Astrocyte of the cerebellum (primary cell): ENCODE data around the gene FRAS1.

ENCODE experiments used
- DNase-seq: peaks from one replicate; pipeline ENCODE4 v3.0.0-alpha.2; 2011; ENCODE audit warnings: low read depth
- H3K4me3 ChIP-seq: 2 replicates; pipeline ENCODE4 v1.5.1; 2011; ENCODE audit warnings: mild to moderate bottlenecking, low read depth, low read length, moderate library complexity
- in situ Hi-C: cut with HindIII; loops from 2 replicates; pipeline ENCODE4 v1.10.0; 2017; ENCODE audit warnings: low sequenced_read_pairs
- TF ChIP-seq, protein P1 (sequence below): IDR thresholded peaks from 2 replicates; pipeline ENCODE4 v1.5.1; 2012; ENCODE audit warnings: low read length, low read depth, moderate library complexity, mild to moderate bottlenecking; ENCODE audit errors: missing control alignments

FRAS1 gene

DNA sequence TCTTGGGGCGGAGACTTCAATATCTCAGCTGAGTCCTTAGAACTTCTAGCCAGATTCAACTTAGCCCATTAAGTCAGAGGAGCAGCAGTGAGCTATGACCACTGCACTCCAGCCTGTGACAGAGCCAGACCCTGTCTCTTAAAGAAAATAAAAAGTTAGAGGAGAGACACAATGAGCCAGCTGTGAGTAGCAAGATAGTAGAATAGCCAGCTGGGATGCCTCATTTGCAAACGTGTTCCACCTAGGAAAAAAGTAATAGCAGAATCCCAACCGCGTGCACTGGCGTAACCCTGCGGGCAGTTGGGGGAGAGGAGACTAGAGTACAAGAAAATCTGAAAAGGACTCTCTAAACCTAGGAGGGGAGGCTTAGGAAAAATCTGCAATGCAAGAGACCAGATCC lies 361.3 kb downstream of the FRAS1 start:
- TF ChIP-seq, protein P1, sequence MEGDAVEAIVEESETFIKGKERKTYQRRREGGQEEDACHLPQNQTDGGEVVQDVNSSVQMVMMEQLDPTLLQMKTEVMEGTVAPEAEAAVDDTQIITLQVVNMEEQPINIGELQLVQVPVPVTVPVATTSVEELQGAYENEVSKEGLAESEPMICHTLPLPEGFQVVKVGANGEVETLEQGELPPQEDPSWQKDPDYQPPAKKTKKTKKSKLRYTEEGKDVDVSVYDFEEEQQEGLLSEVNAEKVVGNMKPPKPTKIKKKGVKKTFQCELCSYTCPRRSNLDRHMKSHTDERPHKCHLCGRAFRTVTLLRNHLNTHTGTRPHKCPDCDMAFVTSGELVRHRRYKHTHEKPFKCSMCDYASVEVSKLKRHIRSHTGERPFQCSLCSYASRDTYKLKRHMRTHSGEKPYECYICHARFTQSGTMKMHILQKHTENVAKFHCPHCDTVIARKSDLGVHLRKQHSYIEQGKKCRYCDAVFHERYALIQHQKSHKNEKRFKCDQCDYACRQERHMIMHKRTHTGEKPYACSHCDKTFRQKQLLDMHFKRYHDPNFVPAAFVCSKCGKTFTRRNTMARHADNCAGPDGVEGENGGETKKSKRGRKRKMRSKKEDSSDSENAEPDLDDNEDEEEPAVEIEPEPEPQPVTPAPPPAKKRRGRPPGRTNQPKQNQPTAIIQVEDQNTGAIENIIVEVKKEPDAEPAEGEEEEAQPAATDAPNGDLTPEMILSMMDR = no peak
- in situ Hi-C loops = no loop called here

DNA sequence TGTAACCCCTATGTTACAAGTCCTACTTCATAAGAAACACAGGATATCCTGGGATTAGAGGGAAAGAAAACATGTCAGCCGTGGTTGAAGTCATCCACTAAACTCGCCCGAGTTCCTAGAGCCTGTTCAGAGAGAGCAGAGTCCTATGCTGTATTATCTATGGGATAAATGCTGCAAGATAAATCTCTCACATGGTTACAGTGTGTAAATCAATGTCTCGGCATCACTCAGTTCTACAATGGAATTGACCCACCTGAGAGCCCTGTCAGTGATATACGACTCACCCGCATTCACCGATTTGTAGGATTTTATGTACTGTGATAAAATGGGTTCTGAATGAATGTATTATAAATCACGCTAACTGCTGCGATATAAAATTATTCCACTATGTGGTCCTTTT lies 366.7 kb downstream of the FRAS1 start:
- in situ Hi-C loops = no loop called here
- DNase-seq = no peak
- no peak overlapping the region for H3K4me3 ChIP-seq
- TF ChIP-seq, protein P1 = no peak

More for the DNA sequence above, 361.3 kb downstream of the FRAS1 start:
- H3K4me3 ChIP-seq = no peak overlapping the region
- DNase-seq = no peak

DNA sequence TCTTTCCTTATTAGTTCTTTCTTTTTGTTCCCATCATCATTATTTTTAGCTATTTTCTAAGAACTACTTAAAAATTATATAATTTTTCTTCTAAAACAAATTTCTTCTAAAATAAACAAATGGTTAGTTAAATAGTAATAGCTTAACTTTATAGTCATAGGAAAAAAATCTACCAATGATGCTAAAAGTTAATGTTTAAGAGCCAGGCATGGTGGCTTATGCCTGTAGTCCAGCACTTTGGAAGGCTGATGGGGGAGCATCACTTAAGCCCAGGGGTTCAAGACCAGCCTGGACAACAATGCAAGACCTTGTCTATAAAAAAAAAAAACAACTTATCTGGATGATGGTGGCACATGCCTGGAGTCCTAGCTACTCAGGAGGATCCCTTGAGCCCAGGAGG lies 367.3 kb downstream of the FRAS1 start:
- in situ Hi-C loops = no loop called here
- DNase-seq = no peak
- TF ChIP-seq, protein P1 = no peak
- H3K4me3 ChIP-seq = no peak overlapping the region

DNA sequence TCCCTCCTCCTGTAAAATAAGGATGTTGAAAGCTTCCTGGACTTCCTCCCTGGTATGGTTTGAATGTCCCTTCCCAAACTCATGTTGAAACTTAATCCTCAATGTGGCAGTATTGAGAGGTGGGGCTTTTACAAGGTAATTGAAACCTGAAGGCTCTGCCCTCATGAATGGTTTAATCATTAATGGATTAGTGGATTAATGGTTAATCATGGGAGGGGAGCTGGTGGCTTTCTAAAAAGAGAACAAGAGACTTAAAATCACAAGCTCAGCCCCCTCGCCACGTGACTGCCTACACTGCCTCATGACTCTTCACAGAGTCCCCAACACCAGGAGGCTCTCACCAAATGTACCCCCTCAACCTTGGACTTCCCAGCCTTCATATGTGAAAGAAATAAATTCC lies 369.8 kb downstream of the FRAS1 start:
- no peak for DNase-seq
- in situ Hi-C loops = no loop called here
- TF ChIP-seq, protein P1 = no peak
- H3K4me3 ChIP-seq = no peak overlapping the region

DNA sequence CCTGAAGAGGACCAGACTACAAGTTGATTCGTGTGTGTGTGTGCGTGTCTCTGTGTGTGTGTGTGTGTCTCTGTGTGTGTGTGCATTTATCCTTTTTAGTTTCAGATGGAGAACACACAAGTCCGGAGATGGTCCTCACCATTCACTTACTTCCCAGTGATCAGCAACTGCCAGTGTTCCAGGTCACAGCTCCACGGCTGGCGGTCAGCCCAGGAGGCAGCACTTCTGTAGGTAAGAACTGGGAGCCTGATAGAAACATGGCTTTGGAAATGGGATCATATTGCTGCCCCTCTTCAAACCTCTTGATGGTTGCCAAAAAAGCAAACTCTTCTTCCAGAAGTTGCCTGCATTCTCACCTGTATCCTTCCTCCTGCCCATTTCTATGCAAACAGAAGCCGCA lies 371.9 kb downstream of the FRAS1 start:
- in situ Hi-C loops = no loop called here
- DNase-seq = no peak
- TF ChIP-seq, protein P1 = no peak
- H3K4me3 ChIP-seq = no peak overlapping the region

DNA sequence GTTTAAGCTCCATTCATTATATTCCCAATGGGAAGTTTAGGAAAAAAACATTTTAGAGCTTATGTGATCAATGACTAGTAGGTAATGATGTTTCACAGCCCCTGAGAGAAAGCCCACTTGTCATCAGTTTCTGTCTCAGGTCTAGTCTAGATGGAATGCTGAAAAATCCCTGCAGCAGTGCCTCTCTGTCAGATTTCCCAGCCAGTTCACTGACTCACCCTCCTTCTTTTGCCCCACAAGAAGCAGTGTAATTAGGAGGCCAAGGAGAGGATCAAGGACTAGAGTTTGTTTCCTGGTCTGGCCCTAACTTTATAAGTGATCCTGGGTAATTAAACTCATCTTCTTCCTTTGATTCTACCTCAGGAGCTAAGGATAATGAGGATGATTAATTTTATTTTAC lies 375.8 kb downstream of the FRAS1 start:
- in situ Hi-C loops = no loop called here
- no peak overlapping the region for H3K4me3 ChIP-seq
- TF ChIP-seq, protein P1 = no peak
- DNase-seq = no peak

DNA sequence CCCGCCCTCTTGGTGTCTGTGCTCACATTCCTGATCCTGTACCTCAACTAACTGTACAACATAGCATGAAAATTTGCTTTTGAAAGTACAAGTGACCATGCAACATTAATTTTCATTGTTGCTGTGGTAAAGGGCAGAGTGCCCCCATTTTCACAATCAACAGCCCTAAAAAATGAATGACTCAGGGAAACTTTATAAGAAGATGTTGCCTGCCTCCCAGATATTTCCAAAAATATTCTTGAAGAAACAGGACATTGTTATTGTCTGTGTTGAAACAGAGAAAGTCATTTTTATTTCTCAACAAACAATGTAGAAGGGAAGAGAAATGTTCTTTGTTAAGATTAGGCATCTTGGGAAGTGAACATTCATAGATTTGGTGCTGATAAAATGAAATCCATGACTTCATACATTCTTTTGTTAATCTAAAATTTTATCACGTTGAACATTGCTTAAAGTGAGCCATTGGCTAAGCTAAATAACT lies 380.5 kb downstream of the FRAS1 start:
- in situ Hi-C loops = no loop called here
- no peak for DNase-seq
- H3K4me3 ChIP-seq = no peak overlapping the region
- TF ChIP-seq, protein P1 = no peak
